ENCODE data around the gene PRKCSH.
"Not testable (repeated sequence)": the region's sequence is repeated elsewhere in the genome, so short reads cannot be mapped to it uniquely, and the experiment has no call there.

- not testable (repeated sequence) for TF ChIP-seq CTCF, POLR2A (IDR thresholded peaks at IDR 0.05)
Observed at GRCh38 chr19:11475343-11475742, 39.9 kb downstream of the PRKCSH start.

Measured in vagina (tissue), 2 donors.